Measurements from ENCODE around the gene EFEMP1. TPM values are rescaled to one million over a fixed set of nuclear protein-coding genes. Genes with fewer than 3 reads are reported as not detected.

The EFEMP1 gene
- total and polyA plus RNA-seq, 4 donors = 112 to 205 (median 159) TPM

- no peaks in the 10 kb centered on the region for H3K27me3 ChIP-seq (ENCODE audit: control insufficient read depth in 3 of 3, insufficient read depth in 3 of 3, low read length in 2 of 3)
- peaks cover 0 to 4% (median 3%) of the 10 kb centered on the region in 5 donors for H3K4me1 ChIP-seq (ENCODE audit: control insufficient read depth in 5 of 5, insufficient read depth in 5 of 5, low read length in 5 of 5)
- peaks cover 0 to 5% (median 0%) of the 10 kb centered on the region in 4 donors for H3K36me3 ChIP-seq (ENCODE audit: control insufficient read depth in 4 of 4, insufficient read depth in 4 of 4, low read length in 4 of 4)
- no peak overlapping the region for H3K4me3 ChIP-seq
- H3K9me3 ChIP-seq (ENCODE audit: control insufficient read depth in 4 of 4, insufficient read depth in 3 of 4, low read length in 3 of 4) = no peaks in the 10 kb centered on the region
- no peak for ATAC-seq (ENCODE audit: insufficient read depth, low FRiP score)
- no peak for TF ChIP-seq CTCF (IDR thresholded peaks at IDR 0.05; ENCODE audit: control extremely low read depth, extremely low read depth)
- WGBS, 2 donors = 87 to 93% methylated on average over 6 of the region's 6 CpGs
- DNase-seq = no peak
- H3K9ac ChIP-seq (ENCODE audit: insufficient read depth in 1 of 2, low read length in 2 of 2) = no peak overlapping the region
- H3K27ac ChIP-seq (ENCODE audit: low read depth in 1 of 2, low read length in 1 of 2) = no peak overlapping the region
Measured at GRCh38 chr2:55876429-55877086, 47.0 kb downstream of the EFEMP1 start.

- Histone ChIP-seq H3K9ac (ENCODE audit: insufficient read depth in 1 of 2, low read length in 2 of 2) (no peak overlapping the region), H3K9me3 (ENCODE audit: control insufficient read depth in 4 of 4, insufficient read depth in 3 of 4, low read length in 3 of 4) (no peaks in the 10 kb centered on the region), H3K36me3 (ENCODE audit: control insufficient read depth in 4 of 4, insufficient read depth in 4 of 4, low read length in 4 of 4) (peaks cover 0 to 4% (median 0%) of the 10 kb centered on the region in 4 donors), H3K27me3 (ENCODE audit: control insufficient read depth in 3 of 3, insufficient read depth in 3 of 3, low read length in 2 of 3) (no peaks in the 10 kb centered on the region), H3K4me3 (no peak overlapping the region), H3K27ac (ENCODE audit: low read depth in 1 of 2, low read length in 1 of 2) (no peak overlapping the region), H3K4me1 (ENCODE audit: control insufficient read depth in 5 of 5, insufficient read depth in 5 of 5, low read length in 5 of 5) (peaks cover 0 to 2% (median 0%) of the 10 kb centered on the region in 5 donors)
- 72 to 73% methylated on average over 4 of the region's 4 CpGs for WGBS, 2 donors
- DNase-seq (no peak), ATAC-seq (ENCODE audit: insufficient read depth, low FRiP score) (no peak)
- TF ChIP-seq CTCF (IDR thresholded peaks at IDR 0.05; ENCODE audit: control extremely low read depth, extremely low read depth) = no peak
Measured at GRCh38 chr2:55875434-55876135, 48.0 kb downstream of the EFEMP1 start.

- no peak for TF ChIP-seq CTCF (IDR thresholded peaks at IDR 0.05; ENCODE audit: control extremely low read depth, extremely low read depth)
Measured at GRCh38 chr2:55874338-55874737, 49.2 kb downstream of the EFEMP1 start.

More at GRCh38 chr2:55874338-55874737, 49.2 kb downstream of the EFEMP1 start:
- Histone ChIP-seq H3K27ac (ENCODE audit: low read depth in 1 of 2, low read length in 1 of 2) (no peak overlapping the region), H3K4me3 (no peak overlapping the region), H3K36me3 (ENCODE audit: control insufficient read depth in 4 of 4, insufficient read depth in 4 of 4, low read length in 4 of 4) (peaks cover 0 to 5% (median 0%) of the 10 kb centered on the region in 4 donors), H3K9ac (ENCODE audit: insufficient read depth in 1 of 2, low read length in 2 of 2) (no peak overlapping the region), H3K9me3 (ENCODE audit: control insufficient read depth in 4 of 4, insufficient read depth in 3 of 4, low read length in 3 of 4) (no peaks in the 10 kb centered on the region), H3K27me3 (ENCODE audit: control insufficient read depth in 3 of 3, insufficient read depth in 3 of 3, low read length in 2 of 3) (no peaks in the 10 kb centered on the region), H3K4me1 (ENCODE audit: control insufficient read depth in 5 of 5, insufficient read depth in 5 of 5, low read length in 5 of 5) (peaks cover 0 to 2% (median 0%) of the 10 kb centered on the region in 5 donors)
- ATAC-seq (ENCODE audit: insufficient read depth, low FRiP score) (no peak), DNase-seq (no peak)
- WGBS, 2 donors = 81 to 90% methylated on average over 2 of the region's 2 CpGs

Data from lung (tissue), 12 donors.